ENCODE data around the gene EHMT2.

DNA sequence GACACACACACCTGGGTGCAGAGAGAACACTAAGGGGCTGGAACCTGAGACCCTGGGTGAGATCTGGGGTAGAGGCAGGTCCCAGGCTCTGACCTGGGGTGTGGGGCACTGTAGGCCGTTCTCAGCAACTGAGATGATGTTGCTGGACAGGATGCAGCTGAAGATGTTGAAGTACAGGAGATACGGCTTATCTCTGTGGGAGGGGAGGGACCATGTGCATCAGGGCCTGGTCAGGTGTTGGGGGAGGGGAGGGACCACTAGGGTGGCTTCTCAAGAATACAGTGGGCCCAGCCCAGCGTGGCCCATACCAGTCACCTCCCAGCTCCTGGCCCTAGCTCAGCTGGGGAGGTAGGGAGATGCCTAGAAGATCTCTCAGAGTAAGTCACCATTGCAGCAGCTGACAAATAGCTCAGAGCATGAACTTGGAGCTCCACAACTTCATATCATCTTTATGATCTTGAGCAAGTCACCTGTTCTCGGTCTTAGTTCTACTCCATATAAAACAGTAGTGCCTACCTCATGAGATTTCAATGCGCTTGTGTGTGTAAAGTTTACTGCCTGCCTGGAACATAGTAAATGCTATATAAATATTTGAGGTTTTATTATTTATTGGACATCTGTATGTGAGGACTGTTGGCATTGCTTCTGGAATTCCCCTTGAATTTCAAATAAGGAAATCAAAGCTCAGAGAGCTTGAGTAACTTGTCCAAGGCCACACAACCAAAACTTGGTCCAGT lies 22.5 kb downstream of the EHMT2 start:
- TF ChIP-seq, protein P1, sequence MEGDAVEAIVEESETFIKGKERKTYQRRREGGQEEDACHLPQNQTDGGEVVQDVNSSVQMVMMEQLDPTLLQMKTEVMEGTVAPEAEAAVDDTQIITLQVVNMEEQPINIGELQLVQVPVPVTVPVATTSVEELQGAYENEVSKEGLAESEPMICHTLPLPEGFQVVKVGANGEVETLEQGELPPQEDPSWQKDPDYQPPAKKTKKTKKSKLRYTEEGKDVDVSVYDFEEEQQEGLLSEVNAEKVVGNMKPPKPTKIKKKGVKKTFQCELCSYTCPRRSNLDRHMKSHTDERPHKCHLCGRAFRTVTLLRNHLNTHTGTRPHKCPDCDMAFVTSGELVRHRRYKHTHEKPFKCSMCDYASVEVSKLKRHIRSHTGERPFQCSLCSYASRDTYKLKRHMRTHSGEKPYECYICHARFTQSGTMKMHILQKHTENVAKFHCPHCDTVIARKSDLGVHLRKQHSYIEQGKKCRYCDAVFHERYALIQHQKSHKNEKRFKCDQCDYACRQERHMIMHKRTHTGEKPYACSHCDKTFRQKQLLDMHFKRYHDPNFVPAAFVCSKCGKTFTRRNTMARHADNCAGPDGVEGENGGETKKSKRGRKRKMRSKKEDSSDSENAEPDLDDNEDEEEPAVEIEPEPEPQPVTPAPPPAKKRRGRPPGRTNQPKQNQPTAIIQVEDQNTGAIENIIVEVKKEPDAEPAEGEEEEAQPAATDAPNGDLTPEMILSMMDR (IDR thresholded peaks at IDR 0.05; ENCODE audit: low read depth, low read length), result no peak
- TF ChIP-seq EZH2phosphoT487 (IDR thresholded peaks at IDR 0.05; ENCODE audit: low read depth), result no peak

Data from OCI-LY3 (cell line).